Left lung (tissue), 10 donors: ENCODE results near the gene OR10K1. TPM values are rescaled to one million over a fixed set of nuclear protein-coding genes. Genes with fewer than 3 reads are reported as not detected.

Experiments
- ATAC-seq: fragments of 200-7000 bp; cut with Tn5 transposase; one replicate; pipeline ENCODE4 v1.9.1; 2020; ENCODE audit warnings: moderate library complexity
- DNase-seq, 4 donors: peaks; one replicate each; pipeline ENCODE4 v3.0.0-alpha.2; 2013 to 2020
- H3K27ac ChIP-seq, 2 donors: fragments of 200-600 bp; sonication (generic) in 1 of 2; one replicate each; pipeline versions ENCODE4 v1.5.0 to v1.8.0; 2020 to 2021
- H3K27me3 ChIP-seq, 2 donors: fragments of 200-600 bp; sonication (generic) in 1 of 2; one replicate each; pipeline versions ENCODE4 v1.5.0 to v1.8.0; 2020 to 2021
- H3K36me3 ChIP-seq, 2 donors: fragments of 200-600 bp; sonication (generic) in 1 of 2; one replicate each; pipeline versions ENCODE4 v1.5.0 to v1.8.0; 2020 to 2021
- H3K4me1 ChIP-seq, 2 donors: fragments of 200-600 bp; one replicate each; pipeline ENCODE4 v1.8.0; 2021
- H3K4me3 ChIP-seq, 2 donors: fragments of 200-600 bp; sonication (generic) in 1 of 2; one replicate each; pipeline versions ENCODE4 v1.5.0 to v1.8.0; 2020 to 2021; ENCODE audit warnings: mild to moderate bottlenecking in 1 of 2
- H3K9me3 ChIP-seq, 2 donors: fragments of 200-600 bp; sonication (generic) in 1 of 2; one replicate each; pipeline versions ENCODE4 v1.5.0 to v1.8.0; 2020 to 2021
- CTCF ChIP-seq, 2 donors: fragments of 200-600 bp; sonication (generic) in 1 of 2; IDR thresholded peaks; one replicate each; pipeline versions ENCODE4 v1.5.0 to v1.8.0; 2021; ENCODE audit warnings: antibody characterized with exemption in 2 of 2
- intact Hi-C, 2 donors: fragments of 100-400 bp; cut with DNase I; formaldehyde crosslinking; loops; one replicate each; pipeline versions ENCODE4 v1.11.2 to v1.14.2; 2022
- polyA plus RNA-seq, 6 donors: library from polyadenylated mRNA; unstranded; fragments of 120-200 nt; gene quantifications; one replicate each; pipeline ENCODE4 v1.2.1, GENCODE V29; 2013; ENCODE audit not compliant: insufficient read length in 6 of 6
- total RNA-seq, 2 donors: library from RNA; stranded (reverse); fragmentation: NEBNext Ultra II Directional; extraction: Animal tissue kit (Norgen Biotek cat#: 25700); gene quantifications; one replicate each; pipeline ENCODE4 v1.2.1, GENCODE V29; 2021
- donor health status: DM: no; HTN: yes; CAD: no.
- donor health status: DM: no; HTN: no; CAD: no.

The OR10K1 gene
- total and polyA plus RNA-seq, 8 donors = 0.04 to 0.06 TPM; not detected in 6

GRCh38 chr1:158458263-158458662 lies 3.4 kb upstream of the OR10K1 start:
- ATAC-seq (no peak), DNase-seq (no peak)
- Histone ChIP-seq H3K27ac (no peak overlapping the region), H3K36me3 (no peaks in the 10 kb centered on the region), H3K4me1 (no peaks in the 10 kb centered on the region), H3K9me3 (no peaks in the 10 kb centered on the region), H3K4me3 (no peak overlapping the region), H3K27me3 (no peaks in the 10 kb centered on the region)
- TF ChIP-seq CTCF (IDR thresholded peaks at IDR 0.05) = no peak
- intact Hi-C loops = no loop called here

GRCh38 chr1:158471920-158472319 lies 10.3 kb downstream of the OR10K1 start, which contains the start of gene OR10R2:
TSS of gene OR10R2 (plus strand) at chr1:158472220. CDS start at chr1:158472326, 106 bp downstream.
- intact Hi-C loops = no loop called here
- Histone ChIP-seq H3K4me3 (no peak within 1 kb of the TSS), H3K4me1 (no peaks in the 10 kb centered on the region), H3K36me3 (no peaks in the 10 kb centered on the region), H3K27me3 (no peaks in the 10 kb centered on the region), H3K9me3 (no peaks in the 10 kb centered on the region), H3K27ac (no peak within 1 kb of the TSS)
- no peak for ATAC-seq
- no peak for TF ChIP-seq CTCF (IDR thresholded peaks at IDR 0.05)
- no peak for DNase-seq

- no peaks in the 10 kb centered on the region for H3K9me3 ChIP-seq
- intact Hi-C loops = no loop called here
- no peak overlapping the region for H3K27ac ChIP-seq
- no peak for ATAC-seq
- H3K4me1 ChIP-seq = no peaks in the 10 kb centered on the region
- no peaks in the 10 kb centered on the region for H3K27me3 ChIP-seq
- no peaks in the 10 kb centered on the region for H3K36me3 ChIP-seq
- no peak for TF ChIP-seq CTCF (IDR thresholded peaks at IDR 0.05)
- no peak for DNase-seq
- no peak overlapping the region for H3K4me3 ChIP-seq
Measured at GRCh38 chr1:158485455-158485854, 23.8 kb downstream of the OR10K1 start.

GRCh38 chr1:158491316-158491715 lies 29.7 kb downstream of the OR10K1 start:
- no peaks in the 10 kb centered on the region for H3K9me3 ChIP-seq
- no peaks in the 10 kb centered on the region for H3K4me1 ChIP-seq
- H3K27me3 ChIP-seq = no peaks in the 10 kb centered on the region
- H3K36me3 ChIP-seq = no peaks in the 10 kb centered on the region
- DNase-seq = no peak
- ATAC-seq = no peak
- no peak for TF ChIP-seq CTCF (IDR thresholded peaks at IDR 0.05)
- H3K4me3 ChIP-seq = no peak overlapping the region
- H3K27ac ChIP-seq = no peak overlapping the region
- intact Hi-C loops = no loop called here

GRCh38 chr1:158493054-158493453 lies 31.4 kb downstream of the OR10K1 start:
- Histone ChIP-seq H3K4me3 (no peak overlapping the region), H3K4me1 (no peaks in the 10 kb centered on the region), H3K27me3 (no peaks in the 10 kb centered on the region), H3K36me3 (no peaks in the 10 kb centered on the region), H3K27ac (no peak overlapping the region), H3K9me3 (no peaks in the 10 kb centered on the region)
- ATAC-seq (no peak), DNase-seq (no peak)
- TF ChIP-seq CTCF (IDR thresholded peaks at IDR 0.05) = no peak
- intact Hi-C loops = no loop called here
